Measurements from ENCODE around the gene TMEM117. TPM values are rescaled to one million over a fixed set of nuclear protein-coding genes. Genes with fewer than 3 reads are reported as not detected.
A peak's percentile ranks its signal among the peaks of the same experiment; 100 is the strongest.

TMEM117 gene
- total RNA-seq, 2 donors from 2014 or later: 5.8 to 6.5 TPM

GRCh38 chr12:43882578-43883178, 46.8 kb downstream of the TMEM117 start:
- no peaks in the 10 kb centered on the region for H3K9me3 ChIP-seq (ENCODE audit: control insufficient read depth, low read length, poor library complexity, severe bottlenecking)
- Mint-ChIP-seq H3K36me3 (ENCODE audit: low read depth) (no peaks in the 10 kb centered on the region), H3K4me3 (no peak overlapping the region), H3K4me1 (peaks cover 11% of the 10 kb centered on the region), H3K27me3 (no peaks in the 10 kb centered on the region), H3K27ac (no peak overlapping the region)
- no peak for DNase-seq
- peak; percentile 94 for ATAC-seq

GRCh38 chr12:43883311-43883710, 47.4 kb downstream of the TMEM117 start:
- no peaks in the 10 kb centered on the region for H3K9me3 ChIP-seq (ENCODE audit: control insufficient read depth, low read length, poor library complexity, severe bottlenecking)
- DNase-seq (no peak), ATAC-seq (no peak)
- Mint-ChIP-seq H3K27me3 (no peaks in the 10 kb centered on the region), H3K4me1 (peaks cover 12% of the 10 kb centered on the region), H3K36me3 (ENCODE audit: low read depth) (no peaks in the 10 kb centered on the region), H3K27ac (no peak overlapping the region), H3K4me3 (no peak overlapping the region)

- Mint-ChIP-seq H3K4me3 (no peak overlapping the region), H3K36me3 (ENCODE audit: low read depth) (no peaks in the 10 kb centered on the region), H3K4me1 (peaks cover 12% of the 10 kb centered on the region), H3K27ac (no peak overlapping the region), H3K27me3 (no peaks in the 10 kb centered on the region)
- DNase-seq (no peak), ATAC-seq (no peak)
- H3K9me3 ChIP-seq (ENCODE audit: control insufficient read depth, low read length, poor library complexity, severe bottlenecking): no peaks in the 10 kb centered on the region
Measured at GRCh38 chr12:43883748-43884147, 47.9 kb downstream of the TMEM117 start.

- no peak for DNase-seq
- H3K9me3 ChIP-seq (ENCODE audit: control insufficient read depth, low read length, poor library complexity, severe bottlenecking): no peaks in the 10 kb centered on the region
- Mint-ChIP-seq H3K27me3 (no peaks in the 10 kb centered on the region), H3K27ac (no peak overlapping the region), H3K4me1 (peaks cover 12% of the 10 kb centered on the region), H3K36me3 (ENCODE audit: low read depth) (no peaks in the 10 kb centered on the region), H3K4me3 (no peak overlapping the region)
- no peak for ATAC-seq
Measured at GRCh38 chr12:43884683-43885410, 49.0 kb downstream of the TMEM117 start.

- Mint-ChIP-seq H3K4me3 (no peak overlapping the region), H3K27ac (no peak overlapping the region), H3K36me3 (ENCODE audit: low read depth) (no peaks in the 10 kb centered on the region), H3K27me3 (no peaks in the 10 kb centered on the region), H3K4me1 (peaks cover 12% of the 10 kb centered on the region)
- DNase-seq (no peak), ATAC-seq (no peak)
- no peaks in the 10 kb centered on the region for H3K9me3 ChIP-seq (ENCODE audit: control insufficient read depth, low read length, poor library complexity, severe bottlenecking)
Measured at GRCh38 chr12:43887397-43887796, 51.5 kb downstream of the TMEM117 start.

- Mint-ChIP-seq H3K36me3 (ENCODE audit: low read depth) (no peaks in the 10 kb centered on the region), H3K4me3 (no peak overlapping the region), H3K27me3 (no peaks in the 10 kb centered on the region), H3K27ac (no peak overlapping the region), H3K4me1 (peaks cover 3% of the 10 kb centered on the region)
- DNase-seq (no peak), ATAC-seq (no peak)
- H3K9me3 ChIP-seq (ENCODE audit: control insufficient read depth, low read length, poor library complexity, severe bottlenecking): no peaks in the 10 kb centered on the region
Measured at GRCh38 chr12:43891856-43892574, 56.1 kb downstream of the TMEM117 start.

GRCh38 chr12:43893670-43894069, 57.8 kb downstream of the TMEM117 start:
- Mint-ChIP-seq H3K4me3 (no peak overlapping the region), H3K27ac (no peak overlapping the region), H3K4me1 (peaks cover 3% of the 10 kb centered on the region), H3K27me3 (no peaks in the 10 kb centered on the region), H3K36me3 (ENCODE audit: low read depth) (no peaks in the 10 kb centered on the region)
- ATAC-seq (no peak), DNase-seq (no peak)
- H3K9me3 ChIP-seq (ENCODE audit: control insufficient read depth, low read length, poor library complexity, severe bottlenecking): no peaks in the 10 kb centered on the region

- H3K27ac Mint-ChIP-seq: no peak overlapping the region
- DNase-seq (no peak), ATAC-seq (no peak)
- H3K4me1 Mint-ChIP-seq: peaks cover 3% of the 10 kb centered on the region
- no peak overlapping the region for H3K4me3 Mint-ChIP-seq
- H3K9me3 ChIP-seq (ENCODE audit: control insufficient read depth, low read length, poor library complexity, severe bottlenecking): no peaks in the 10 kb centered on the region
- H3K36me3 Mint-ChIP-seq (ENCODE audit: low read depth): no peaks in the 10 kb centered on the region
- no peaks in the 10 kb centered on the region for H3K27me3 Mint-ChIP-seq
Measured at GRCh38 chr12:43895580-43896206, 59.8 kb downstream of the TMEM117 start.

- H3K9me3 ChIP-seq (ENCODE audit: control insufficient read depth, low read length, poor library complexity, severe bottlenecking): no peaks in the 10 kb centered on the region
- Mint-ChIP-seq H3K27me3 (no peaks in the 10 kb centered on the region), H3K27ac (no peak overlapping the region), H3K4me1 (peaks cover 3% of the 10 kb centered on the region), H3K4me3 (no peak overlapping the region), H3K36me3 (ENCODE audit: low read depth) (no peaks in the 10 kb centered on the region)
- ATAC-seq (no peak), DNase-seq (no peak)
Measured at GRCh38 chr12:43896496-43896895, 60.6 kb downstream of the TMEM117 start.

- H3K27ac Mint-ChIP-seq: no peak overlapping the region
- H3K36me3 Mint-ChIP-seq (ENCODE audit: low read depth): no peaks in the 10 kb centered on the region
- peaks cover 3% of the 10 kb centered on the region for H3K4me1 Mint-ChIP-seq
- no peaks in the 10 kb centered on the region for H3K9me3 ChIP-seq (ENCODE audit: control insufficient read depth, low read length, poor library complexity, severe bottlenecking)
- ATAC-seq: no peak
- H3K4me3 Mint-ChIP-seq: no peak overlapping the region
- no peak for DNase-seq
- no peaks in the 10 kb centered on the region for H3K27me3 Mint-ChIP-seq
Measured at GRCh38 chr12:43898474-43898873, 62.6 kb downstream of the TMEM117 start.

GRCh38 chr12:43899574-43899973, 63.7 kb downstream of the TMEM117 start:
- Mint-ChIP-seq H3K4me3 (no peak overlapping the region), H3K27me3 (no peaks in the 10 kb centered on the region), H3K36me3 (ENCODE audit: low read depth) (no peaks in the 10 kb centered on the region), H3K4me1 (peaks cover 3% of the 10 kb centered on the region), H3K27ac (no peak overlapping the region)
- no peaks in the 10 kb centered on the region for H3K9me3 ChIP-seq (ENCODE audit: control insufficient read depth, low read length, poor library complexity, severe bottlenecking)
- ATAC-seq: no peak
- DNase-seq: no peak

- DNase-seq: no peak
- no peak for ATAC-seq
- Mint-ChIP-seq H3K27me3 (no peaks in the 10 kb centered on the region), H3K4me1 (no peaks in the 10 kb centered on the region), H3K36me3 (ENCODE audit: low read depth) (no peaks in the 10 kb centered on the region), H3K4me3 (no peak overlapping the region), H3K27ac (no peak overlapping the region)
- H3K9me3 ChIP-seq (ENCODE audit: control insufficient read depth, low read length, poor library complexity, severe bottlenecking): no peaks in the 10 kb centered on the region
Measured at GRCh38 chr12:43903686-43904085, 67.8 kb downstream of the TMEM117 start.

GRCh38 chr12:43912859-43913258, 77.0 kb downstream of the TMEM117 start:
- DNase-seq (no peak), ATAC-seq (no peak)
- Mint-ChIP-seq H3K27me3 (no peaks in the 10 kb centered on the region), H3K36me3 (ENCODE audit: low read depth) (no peaks in the 10 kb centered on the region), H3K4me1 (peaks cover 2% of the 10 kb centered on the region), H3K27ac (no peak overlapping the region), H3K4me3 (no peak overlapping the region)
- H3K9me3 ChIP-seq (ENCODE audit: control insufficient read depth, low read length, poor library complexity, severe bottlenecking): no peaks in the 10 kb centered on the region
